Measurements from ENCODE around the gene CNP.

- TF ChIP-seq, protein P1, sequence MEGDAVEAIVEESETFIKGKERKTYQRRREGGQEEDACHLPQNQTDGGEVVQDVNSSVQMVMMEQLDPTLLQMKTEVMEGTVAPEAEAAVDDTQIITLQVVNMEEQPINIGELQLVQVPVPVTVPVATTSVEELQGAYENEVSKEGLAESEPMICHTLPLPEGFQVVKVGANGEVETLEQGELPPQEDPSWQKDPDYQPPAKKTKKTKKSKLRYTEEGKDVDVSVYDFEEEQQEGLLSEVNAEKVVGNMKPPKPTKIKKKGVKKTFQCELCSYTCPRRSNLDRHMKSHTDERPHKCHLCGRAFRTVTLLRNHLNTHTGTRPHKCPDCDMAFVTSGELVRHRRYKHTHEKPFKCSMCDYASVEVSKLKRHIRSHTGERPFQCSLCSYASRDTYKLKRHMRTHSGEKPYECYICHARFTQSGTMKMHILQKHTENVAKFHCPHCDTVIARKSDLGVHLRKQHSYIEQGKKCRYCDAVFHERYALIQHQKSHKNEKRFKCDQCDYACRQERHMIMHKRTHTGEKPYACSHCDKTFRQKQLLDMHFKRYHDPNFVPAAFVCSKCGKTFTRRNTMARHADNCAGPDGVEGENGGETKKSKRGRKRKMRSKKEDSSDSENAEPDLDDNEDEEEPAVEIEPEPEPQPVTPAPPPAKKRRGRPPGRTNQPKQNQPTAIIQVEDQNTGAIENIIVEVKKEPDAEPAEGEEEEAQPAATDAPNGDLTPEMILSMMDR (IDR thresholded peaks at IDR 0.05) = peak in 2 of 6 experiments; percentile 13 to 15
- peak; percentile 86 to 92 for TF ChIP-seq POLR2A (IDR thresholded peaks at IDR 0.05)
These were observed 48.1 kb upstream of the CNP start, which contains the start of gene ACLY for GRCh38 chr17:41918314-41919164.

Measured in Peyer's patch (tissue), 4 donors.